HG03066 (cell line): Measurements from ENCODE around the gene ST6GAL1.
"Not testable (repeated sequence)": the region's sequence is repeated elsewhere in the genome, so short reads cannot be mapped to it uniquely, and the experiment has no call there.

Experiments
- ATAC-seq: cut with Tn5 transposase; IDR thresholded peaks from one replicate; pipeline ENCODE4 v1.9.1; 2021; ENCODE audit warnings: low read depth; ENCODE audit not compliant: unreplicated experiment

ST6GAL1 gene

DNA sequence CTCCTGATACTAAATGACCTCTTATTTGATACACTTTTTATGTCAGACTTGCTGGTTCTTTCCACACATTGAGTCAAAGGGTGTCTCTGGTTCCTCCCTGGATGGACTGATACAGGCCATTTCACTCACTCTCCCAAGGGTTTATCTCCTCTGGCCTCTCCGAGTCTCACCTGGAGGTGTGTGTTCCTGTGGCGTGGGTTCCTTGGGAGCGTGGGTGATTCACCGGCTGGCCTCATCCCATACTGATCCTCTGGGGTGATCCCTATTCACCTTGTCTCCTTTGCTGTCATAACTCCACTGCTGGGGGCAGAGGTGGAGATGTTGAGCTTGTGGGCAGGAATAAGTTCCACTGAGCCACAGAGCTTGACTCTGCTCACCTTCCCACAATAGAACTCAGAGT lies 61.1 kb downstream of the ST6GAL1 start:
- ATAC-seq: no peak

DNA sequence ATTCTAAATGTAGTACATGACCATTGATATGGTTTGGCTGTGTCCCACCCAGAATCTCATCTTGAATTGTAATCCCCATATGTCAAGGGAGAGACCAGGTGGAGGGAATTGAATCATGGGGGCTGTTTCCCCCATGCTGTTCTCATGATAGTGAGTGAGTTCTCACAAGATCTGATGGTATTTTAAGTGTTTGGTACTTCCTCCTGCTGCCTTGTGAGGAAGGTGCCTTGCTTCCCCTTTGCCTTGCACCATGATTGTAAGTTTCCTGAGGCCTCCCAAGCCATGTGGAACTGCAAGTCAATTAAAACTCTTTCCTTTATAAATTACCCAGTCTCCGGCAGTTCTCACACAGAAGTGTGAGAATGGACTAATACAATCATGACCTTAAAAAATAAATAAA lies 61.8 kb downstream of the ST6GAL1 start:
- ATAC-seq: not testable (repeated sequence)

DNA sequence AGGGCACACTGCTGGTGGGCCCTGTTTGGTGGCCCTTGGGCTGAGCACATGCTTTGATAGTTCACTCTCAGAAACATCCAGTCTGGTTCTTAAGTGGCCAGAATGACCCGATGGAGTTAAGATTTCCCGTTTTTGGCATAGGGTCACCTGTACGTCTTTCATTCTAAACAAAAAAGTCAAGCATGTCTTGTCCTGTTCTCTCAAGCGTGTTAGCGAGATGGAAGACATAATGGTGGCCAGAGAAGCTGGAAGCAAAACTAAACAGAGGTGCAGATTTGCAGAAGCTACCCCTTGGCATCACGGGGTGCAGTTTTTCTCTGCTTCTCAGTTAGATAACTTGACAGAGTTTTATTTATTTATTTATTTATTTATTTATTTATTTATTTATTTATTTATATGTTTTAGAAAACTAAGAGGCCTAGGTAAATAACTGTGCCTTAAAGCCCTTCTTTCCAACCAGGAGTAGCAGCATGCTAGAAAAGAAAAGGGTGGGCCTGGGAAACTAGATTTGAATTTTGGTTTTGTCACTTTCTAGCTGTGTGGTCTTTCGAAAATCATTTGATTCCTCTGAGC lies 63.0 kb downstream of the ST6GAL1 start:
- ATAC-seq: no peak

DNA sequence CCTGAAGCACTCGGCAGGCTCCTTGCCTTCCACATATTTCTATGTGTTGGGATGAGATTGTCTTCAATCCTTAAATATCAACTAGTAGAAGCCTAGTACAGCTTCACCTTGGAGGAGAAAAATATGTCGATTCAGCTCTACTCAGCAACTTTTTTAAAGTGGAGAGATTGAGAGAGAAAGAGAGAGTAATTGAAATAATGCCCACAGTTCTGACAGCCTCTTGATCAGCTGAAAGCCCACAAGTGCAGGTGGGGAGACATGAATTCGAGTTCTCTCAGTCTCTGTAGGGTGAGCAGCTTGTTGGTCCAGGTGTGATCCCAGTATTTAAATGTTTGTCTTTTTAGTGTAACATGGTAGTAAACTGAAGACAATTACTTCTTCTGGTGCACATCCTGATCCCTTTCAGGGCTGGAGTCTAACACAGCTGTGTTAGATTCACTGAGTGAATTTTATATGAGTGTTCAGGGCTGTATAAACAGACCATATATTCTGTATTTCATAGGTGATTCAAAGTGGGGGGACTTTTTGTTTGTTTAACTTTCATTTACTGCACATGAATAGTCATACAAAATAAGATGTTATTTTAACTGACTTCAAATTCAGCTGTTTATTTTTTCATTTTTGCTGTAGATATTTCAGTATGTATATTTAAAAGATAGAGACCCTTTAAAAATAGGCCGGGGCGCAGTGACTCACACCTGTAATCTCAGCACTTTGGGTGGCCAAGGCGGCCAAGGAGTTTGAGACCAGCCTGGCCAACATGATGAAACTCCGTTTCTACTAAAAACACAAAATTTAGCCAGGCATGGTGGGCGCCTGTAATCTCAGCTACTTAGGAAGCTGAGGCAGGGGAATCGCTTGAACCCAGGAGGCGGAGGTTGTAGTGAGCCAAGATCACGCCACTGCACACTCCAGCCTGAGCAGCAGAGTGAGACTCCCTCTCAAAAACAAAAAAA lies 64.0 kb downstream of the ST6GAL1 start:
- ATAC-seq: no peak

DNA sequence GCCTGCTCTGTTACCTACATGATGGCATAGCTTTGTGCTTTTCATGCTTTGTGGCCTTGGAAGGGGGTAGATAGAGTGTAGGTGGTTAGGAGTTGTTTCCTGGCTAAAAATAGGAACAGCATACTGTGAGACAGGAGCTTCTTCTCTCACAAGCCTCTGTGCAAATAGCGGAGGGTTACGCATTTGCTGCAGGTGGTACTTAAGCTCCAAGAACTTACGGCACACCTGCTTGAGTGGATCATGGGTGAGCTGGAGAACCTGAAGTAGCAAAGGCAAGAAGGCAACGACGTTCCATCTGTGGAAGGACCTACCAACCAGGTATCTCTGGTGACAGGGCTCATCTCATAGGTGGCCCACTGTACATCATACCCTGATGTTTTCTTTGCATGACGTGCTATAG lies 66.0 kb downstream of the ST6GAL1 start:
- peak; percentile 27 for ATAC-seq

DNA sequence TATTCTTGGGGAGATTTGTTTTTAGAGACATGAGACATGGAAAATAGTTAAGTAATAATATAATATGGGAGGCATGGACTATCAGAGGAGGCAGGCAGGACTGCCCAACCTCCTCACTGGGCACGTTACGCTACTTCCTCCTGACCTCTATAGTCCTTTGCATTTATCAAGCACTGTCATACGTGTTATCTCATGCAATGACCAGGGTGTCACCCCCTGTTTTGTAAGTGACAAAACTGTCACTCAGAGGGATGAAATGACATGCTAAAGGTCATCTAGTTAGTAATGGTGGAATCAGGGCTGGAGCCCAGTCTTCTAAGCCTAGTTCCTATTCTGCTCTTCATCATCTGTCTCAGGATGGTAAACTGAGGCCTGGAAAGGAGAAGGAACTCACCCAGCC lies 66.7 kb downstream of the ST6GAL1 start:
- ATAC-seq: no peak

DNA sequence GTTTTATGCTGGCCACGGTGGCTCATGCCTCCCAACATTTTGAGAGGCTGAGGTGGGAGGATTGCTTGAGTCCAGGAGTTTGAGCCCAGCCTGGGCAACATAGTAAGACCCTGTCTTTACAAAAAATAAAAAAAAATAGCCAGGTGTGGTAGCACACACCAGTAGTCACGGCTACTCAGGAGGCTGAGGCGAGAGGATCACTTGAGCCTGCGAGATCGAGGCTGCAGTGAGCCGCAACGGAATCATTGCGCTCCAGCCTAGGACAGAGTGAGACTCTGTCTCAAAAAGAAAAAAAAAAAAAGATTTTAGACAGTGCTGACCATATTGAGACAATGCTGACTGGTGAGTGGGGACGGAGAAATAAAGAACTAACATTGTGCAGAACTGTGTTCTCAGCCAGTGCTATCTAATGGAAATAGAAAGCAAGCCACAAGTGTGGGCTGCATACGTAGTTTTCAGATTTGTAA lies 67.2 kb downstream of the ST6GAL1 start:
- no peak for ATAC-seq

DNA sequence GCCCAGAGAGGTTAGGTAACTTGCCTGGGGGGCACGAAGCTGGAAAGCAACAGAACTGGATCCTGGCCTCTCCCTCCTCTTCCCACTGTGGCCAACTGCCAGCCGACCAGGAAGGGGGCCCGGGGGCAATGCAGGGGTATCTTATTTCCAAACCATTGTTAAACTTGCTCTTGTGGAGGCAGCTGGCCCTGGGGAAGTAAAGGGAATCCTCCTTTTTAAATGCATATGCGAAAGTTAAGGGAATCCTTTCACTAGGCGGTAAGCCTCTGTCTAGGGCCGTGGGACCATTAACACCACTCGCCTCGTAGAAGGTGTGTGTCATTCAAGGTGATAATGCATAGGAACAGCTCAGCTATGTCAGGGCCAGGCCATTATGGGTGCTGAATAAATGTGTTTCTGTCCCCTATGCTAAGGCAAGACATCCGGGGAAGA lies 68.6 kb downstream of the ST6GAL1 start:
- ATAC-seq: no peak

DNA sequence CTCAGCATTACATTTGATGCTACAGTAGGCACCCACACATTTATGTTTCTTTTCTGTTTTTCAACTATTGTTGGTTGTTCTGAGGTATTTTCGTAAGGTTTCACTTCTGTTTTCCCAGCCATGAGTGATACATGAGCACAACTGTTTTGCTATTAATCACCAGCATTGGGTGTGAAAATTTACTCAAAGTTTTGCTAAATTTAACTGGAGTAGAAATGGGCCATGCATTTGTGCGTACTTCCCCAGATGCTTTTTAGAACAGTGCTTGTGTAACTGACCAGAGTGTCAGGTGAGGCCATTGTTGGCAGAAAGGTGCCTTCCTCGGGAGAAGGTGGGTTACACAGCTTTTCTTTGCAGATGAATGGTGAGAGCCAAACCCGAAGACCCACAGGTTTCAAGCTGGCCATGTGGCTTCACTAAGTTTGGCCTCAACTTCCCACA lies 70.4 kb downstream of the ST6GAL1 start:
- ATAC-seq: peak; percentile 64

DNA sequence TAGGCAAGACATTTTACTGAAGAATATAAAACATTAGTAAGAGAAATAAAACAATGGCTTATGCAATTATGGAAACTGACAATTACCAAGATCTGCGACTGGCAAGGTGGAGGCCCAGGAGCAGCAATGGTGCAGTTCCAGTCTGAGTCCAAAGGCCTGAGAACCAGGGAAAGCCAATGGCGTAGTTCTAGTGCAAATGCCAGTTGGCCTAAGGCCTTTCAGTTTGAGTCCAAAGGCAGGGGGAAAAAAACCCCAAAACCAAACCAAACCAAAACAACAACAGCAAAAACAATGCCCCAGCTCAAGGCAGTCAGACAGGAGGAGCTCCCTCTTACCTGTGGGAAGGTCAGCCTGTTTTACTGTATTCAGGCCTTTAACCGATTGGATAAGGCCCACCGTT lies 72.6 kb downstream of the ST6GAL1 start:
- ATAC-seq: no peak

DNA sequence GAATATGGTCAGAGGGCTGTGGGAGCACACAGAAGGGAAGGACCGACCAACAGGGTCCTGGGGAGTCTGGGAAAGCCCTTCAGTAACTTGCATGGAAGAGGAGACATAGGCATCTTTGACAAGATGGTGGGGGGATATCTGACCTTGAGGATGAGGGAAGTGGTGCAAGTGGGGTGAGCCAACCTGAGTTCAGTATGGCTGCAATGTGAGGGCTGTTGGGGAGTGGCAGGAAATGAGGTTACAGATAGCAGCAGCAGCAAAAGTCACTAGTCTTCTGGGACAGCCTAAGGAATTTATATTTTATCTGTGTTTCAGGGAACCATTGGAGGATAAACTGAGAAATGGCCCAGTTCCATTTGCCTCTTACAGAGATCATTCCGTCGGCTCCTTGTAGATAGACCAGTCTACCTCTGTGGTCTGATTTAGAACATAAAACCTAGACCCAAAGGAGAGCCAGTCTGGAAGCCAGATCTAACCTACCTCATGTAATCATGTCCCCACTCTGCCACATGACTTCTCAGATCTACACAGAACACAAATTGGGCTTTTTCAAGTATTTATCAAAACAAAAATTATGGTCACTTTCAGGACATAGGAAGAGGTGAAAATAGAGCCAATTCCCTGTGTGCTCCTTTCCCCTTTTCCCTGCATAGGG lies 75.6 kb downstream of the ST6GAL1 start:
- no peak for ATAC-seq

DNA sequence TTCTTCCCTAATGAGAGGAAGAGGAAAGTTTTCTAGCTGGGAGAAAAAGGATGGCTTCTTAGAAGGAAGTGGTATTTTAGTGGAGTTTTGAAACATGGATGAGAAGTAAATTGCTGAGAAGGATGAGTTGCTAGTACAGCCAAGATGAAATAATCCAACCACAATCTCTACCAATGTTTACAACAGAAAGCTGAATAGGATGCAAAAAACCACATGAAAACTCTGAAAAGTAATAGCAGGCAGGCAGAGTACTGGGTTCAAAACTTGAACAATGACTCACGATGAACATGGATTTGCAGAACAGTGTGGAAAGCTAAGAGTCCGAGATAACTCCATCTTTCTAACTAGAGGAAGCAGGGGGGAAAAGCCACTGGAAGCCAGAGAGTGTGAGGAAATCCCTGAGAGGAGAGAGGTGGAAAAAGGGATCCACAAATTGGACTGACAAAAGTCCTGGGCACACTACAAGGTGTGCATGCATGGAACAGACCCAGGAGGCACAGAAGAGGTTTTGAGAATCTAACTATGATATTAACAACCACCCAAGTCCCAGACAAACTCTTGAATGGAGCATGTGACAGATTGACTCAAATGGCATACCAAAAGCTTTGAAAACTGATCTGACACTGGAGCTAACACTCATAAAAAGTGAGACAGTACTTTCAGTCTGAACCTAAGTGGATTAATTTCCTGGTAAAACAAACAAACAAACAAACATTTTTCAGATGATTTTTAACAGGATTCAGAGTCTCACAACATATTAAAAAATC lies 76.7 kb downstream of the ST6GAL1 start:
- no peak for ATAC-seq

DNA sequence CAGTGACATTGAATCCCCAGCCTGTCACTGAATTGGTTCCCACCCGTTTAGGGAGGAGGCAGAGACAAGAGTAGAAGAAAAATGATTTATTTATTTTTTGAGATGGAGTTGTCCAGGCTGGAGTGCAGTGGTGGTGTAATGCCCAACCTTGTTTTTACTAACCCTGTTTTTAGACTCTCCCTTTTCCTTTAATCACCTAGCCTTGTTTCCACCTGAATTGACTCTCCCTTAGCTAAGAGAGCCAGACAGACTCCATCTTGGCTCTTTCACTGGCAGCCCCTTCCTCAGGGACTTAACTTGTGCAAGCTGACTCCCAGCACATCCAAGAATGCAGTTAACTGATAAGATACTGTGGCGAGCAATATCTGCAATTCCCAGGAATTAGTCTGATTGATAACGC lies 80.1 kb downstream of the ST6GAL1 start:
- not testable (repeated sequence) for ATAC-seq

DNA sequence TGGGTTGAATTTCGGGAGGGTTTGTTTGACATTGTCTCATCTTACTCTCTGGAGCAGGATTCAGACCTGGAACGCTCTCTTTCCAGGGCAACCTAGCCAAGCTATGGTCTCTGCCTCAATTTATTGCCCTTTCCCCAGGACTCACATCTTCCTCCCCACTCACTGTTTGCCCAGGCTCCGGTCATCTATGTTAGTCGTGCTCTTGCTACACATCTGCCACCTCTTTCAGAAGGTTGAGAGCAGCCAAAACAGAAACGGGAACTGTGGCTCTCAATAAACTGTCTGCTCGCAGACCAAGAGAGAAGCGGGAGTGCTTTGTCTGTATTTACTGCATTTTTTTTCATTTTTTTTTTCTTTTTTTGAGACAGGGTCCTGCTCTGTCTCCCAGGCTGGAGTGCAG lies 81.6 kb downstream of the ST6GAL1 start:
- ATAC-seq: peak; percentile 51

DNA sequence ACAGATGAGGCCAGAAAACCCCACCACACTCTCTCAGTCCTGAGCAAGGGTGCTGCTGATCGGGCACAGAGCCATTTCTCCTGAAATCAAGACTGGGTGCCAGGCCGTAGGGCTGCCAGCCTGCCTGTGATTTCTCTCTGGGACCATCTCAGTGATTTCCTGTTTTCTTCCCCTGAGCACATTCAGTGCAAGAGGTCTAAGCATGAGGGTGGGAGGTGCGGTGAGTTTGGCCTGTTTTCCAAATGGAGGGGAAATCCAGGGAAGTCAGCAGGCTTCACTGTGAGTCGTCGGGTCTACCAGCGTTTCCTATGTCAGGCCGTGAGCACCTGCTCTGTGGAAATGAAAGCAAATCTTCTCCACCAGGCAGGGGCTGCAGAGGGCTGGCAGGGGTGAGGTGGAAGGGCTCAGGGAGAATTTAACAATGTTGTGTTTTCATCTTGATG lies 82.3 kb downstream of the ST6GAL1 start:
- ATAC-seq: no peak

DNA sequence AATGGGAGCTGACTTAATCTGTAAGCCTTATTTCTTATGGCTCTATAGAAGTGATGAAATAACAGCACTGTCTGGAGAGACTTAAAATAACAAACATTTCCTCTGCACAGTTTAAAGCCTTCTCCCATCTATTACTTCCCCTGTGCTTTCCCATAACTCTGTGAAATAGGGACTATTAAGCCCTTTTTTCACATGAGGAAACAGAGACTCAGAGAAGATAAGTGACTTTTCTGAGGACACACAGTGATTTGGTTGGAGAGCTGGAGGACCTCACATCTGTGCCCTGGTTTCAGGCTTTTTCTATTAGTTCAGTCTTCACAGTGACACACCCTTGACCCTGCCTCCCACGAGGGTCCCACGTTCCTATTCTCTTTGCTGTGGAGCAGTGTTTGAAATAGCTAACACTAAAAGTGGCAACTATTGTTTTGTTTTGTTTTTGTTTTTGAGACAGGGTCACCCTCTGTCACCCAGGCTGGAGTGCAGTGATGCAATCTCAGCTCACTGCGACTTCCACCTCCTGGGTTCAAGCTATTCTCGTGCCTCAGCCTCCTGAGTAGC lies 82.9 kb downstream of the ST6GAL1 start:
- no peak for ATAC-seq

DNA sequence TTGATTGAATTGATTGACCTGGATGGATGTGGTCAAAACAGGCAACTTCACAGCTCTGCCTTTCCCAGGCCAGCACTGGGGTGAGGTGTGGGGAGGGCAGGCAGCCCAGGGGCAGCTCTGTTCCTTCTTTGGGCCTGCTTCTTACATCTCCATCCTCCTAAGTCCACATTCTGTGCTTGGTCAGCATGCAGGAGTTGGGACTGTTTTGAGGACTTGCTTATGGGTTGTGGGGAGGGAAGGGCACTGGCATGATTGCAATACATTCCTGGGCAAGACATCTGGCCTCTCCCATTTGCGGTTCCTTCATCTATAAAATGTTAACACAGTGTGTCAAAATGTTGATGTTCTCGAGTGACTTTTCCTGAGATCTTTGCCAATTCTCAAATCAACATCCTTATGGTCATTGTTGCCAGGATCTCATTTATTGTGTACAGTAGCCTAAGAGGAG lies 84.1 kb downstream of the ST6GAL1 start:
- no peak for ATAC-seq

DNA sequence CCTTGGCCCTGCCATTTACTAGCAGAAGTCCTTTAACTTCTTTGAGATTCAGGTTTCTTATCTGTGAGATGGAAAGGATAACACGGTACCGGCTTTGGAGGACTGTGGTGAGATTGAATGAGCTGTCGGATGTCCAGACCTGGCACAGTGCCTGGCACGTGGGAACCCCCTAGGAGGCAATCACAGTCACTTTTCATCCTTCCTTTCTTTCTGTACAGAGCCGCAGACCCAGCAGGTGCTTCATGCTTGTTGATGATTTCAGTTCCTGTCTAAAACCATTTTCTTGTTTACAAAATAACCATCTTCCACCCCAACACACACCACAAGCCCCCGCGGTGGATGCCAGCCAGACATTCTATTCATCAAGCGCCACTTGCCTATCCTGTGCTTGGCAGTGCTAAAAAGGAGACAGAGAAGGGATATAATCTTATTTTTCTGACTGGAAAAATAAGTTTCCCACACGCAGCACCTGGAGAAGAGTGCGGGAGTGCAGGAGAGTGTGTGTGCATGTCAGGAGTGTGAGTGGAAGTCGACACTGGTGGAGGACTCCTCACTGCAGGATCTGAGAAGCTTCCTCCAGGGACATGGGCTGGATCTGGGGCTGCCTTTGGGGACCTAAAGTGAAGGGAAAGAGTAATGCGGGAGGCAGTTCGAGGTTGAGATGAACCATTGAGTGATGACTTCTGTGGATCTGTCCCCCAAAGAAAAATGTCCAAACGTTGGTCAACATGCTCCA lies 85.7 kb downstream of the ST6GAL1 start:
- ATAC-seq: peak; percentile 56

DNA sequence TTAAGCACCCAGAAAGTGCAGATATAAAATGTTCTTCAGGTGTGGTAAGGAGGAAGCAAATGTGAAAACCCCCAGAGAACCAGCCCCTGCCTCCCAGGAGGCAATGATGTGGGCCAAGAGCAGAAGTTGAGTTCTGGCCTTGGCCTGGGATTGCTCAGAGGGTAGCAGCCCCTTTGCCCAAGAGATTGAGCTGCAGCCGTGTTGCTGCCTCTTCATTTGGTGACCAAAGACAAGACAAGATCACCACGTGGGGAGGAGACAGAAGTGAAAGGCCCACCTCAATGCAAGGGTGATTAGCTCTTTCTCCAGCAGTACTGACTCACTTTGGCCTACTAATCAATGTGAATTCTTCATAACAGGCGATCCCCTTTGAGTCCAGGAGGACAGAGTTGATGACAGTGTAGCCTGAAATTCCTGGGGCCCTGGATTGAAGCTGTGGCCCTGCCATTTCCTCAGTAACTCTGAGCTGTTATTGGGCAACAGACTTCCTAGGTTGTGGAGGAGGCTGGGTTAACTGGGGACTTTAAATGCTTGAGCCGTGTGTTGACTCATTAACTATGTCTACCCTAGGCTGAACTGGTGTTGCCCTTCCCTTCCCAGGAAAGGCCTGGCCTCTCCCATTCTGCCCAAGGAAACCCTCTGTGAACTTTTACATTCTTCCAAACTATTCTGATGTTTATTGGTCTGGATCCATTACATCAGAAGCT lies 86.5 kb downstream of the ST6GAL1 start:
- ATAC-seq: peak; percentile 27
